Nephron (organoid): ENCODE results near the gene INO80B.
A peak's percentile ranks its signal among the peaks of the same experiment; 100 is the strongest.
"Not testable (repeated sequence)": the region's sequence is repeated elsewhere in the genome, so short reads cannot be mapped to it uniquely, and the experiment has no call there.

ENCODE experiments used
- H3K27ac Mint-ChIP-seq, 3 experiments: 2 replicates each; pipeline ENCODE4 v1.8.0; 2020; ENCODE audit warnings: mixed read lengths in 3 of 3, mild to moderate bottlenecking in 2 of 3, moderate library complexity in 1 of 3
- H3K27me3 Mint-ChIP-seq: 2 replicates; pipeline ENCODE4 v1.8.0; 2021; ENCODE audit warnings: low read depth, mild to moderate bottlenecking, moderate library complexity, mixed read lengths
- H3K36me3 Mint-ChIP-seq: 2 replicates; pipeline ENCODE4 v1.8.0; 2020; ENCODE audit warnings: low read depth, mixed read lengths
- H3K4me1 Mint-ChIP-seq: 2 replicates; pipeline ENCODE4 v1.8.0; 2020; ENCODE audit warnings: mixed read lengths
- H3K4me3 Mint-ChIP-seq, 3 experiments: 2 replicates each; pipeline ENCODE4 v1.8.0; 2020; ENCODE audit warnings: mild to moderate bottlenecking in 3 of 3, mixed read lengths in 3 of 3, moderate library complexity in 2 of 3
- H3K9me3 Mint-ChIP-seq: 2 replicates; pipeline ENCODE4 v1.8.0; 2020; ENCODE audit warnings: mixed read lengths
- TF ChIP-seq, protein P1 (sequence below), 3 experiments: fragments of 200-600 bp; sonication (generic); IDR thresholded peaks; one replicate each; pipeline ENCODE4 v1.5.0; 2021; ENCODE audit warnings: antibody characterized with exemption in 3 of 3; ENCODE audit not compliant: unreplicated experiment in 3 of 3

The INO80B gene

DNA sequence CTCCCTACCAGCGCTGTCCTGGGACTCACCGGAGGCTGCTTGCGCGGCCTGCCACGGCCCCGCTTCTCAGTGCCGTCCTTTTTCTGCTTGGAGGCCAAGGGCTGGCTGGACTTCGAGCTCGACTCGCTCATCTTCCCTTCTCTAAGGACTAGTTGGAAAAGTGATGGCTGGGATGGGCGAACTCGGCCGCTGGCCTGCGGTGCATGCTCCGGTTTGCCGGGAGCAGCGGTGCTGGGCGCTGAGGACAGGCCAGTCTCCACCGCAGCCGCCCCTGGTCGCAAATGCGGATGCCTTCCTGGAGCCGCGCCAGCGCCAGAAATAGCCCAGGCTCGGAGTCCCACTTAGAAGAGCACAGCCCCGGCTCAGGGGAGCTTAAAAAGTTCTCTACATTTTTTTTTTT lies 36.6 kb upstream of the INO80B start:
- Mint-ChIP-seq H3K4me3 (no peak overlapping the region), H3K27ac (no peak overlapping the region), H3K9me3 (no peaks in the 10 kb centered on the region), H3K36me3 (no peaks in the 10 kb centered on the region), H3K27me3 (peaks cover 3% of the 10 kb centered on the region), H3K4me1 (peaks cover 19% of the 10 kb centered on the region)
- TF ChIP-seq, protein P1, sequence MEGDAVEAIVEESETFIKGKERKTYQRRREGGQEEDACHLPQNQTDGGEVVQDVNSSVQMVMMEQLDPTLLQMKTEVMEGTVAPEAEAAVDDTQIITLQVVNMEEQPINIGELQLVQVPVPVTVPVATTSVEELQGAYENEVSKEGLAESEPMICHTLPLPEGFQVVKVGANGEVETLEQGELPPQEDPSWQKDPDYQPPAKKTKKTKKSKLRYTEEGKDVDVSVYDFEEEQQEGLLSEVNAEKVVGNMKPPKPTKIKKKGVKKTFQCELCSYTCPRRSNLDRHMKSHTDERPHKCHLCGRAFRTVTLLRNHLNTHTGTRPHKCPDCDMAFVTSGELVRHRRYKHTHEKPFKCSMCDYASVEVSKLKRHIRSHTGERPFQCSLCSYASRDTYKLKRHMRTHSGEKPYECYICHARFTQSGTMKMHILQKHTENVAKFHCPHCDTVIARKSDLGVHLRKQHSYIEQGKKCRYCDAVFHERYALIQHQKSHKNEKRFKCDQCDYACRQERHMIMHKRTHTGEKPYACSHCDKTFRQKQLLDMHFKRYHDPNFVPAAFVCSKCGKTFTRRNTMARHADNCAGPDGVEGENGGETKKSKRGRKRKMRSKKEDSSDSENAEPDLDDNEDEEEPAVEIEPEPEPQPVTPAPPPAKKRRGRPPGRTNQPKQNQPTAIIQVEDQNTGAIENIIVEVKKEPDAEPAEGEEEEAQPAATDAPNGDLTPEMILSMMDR (IDR thresholded peaks at IDR 0.05; ENCODE audit: unreplicated experiment in 3 of 3) = no peak

DNA sequence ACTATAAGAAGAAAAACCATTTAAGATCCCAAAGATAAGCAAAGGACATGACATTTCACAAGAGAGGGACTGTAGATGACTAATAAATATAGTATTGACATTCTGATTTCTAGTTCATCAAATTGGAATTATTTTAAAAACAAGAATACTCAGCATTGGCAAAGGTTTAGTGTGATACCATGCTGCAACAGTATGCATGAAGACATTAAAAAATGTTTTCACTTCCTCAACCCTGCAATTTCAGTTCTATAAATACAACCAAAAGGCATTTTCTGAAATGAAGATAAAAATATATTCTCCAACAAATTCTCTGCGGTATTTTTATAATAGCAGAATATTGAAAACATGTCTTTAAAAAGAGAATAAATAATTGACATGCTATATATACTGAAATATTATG lies 35.5 kb upstream of the INO80B start:
- no peaks in the 10 kb centered on the region for H3K9me3 Mint-ChIP-seq
- H3K4me1 Mint-ChIP-seq = peaks cover 14% of the 10 kb centered on the region

DNA sequence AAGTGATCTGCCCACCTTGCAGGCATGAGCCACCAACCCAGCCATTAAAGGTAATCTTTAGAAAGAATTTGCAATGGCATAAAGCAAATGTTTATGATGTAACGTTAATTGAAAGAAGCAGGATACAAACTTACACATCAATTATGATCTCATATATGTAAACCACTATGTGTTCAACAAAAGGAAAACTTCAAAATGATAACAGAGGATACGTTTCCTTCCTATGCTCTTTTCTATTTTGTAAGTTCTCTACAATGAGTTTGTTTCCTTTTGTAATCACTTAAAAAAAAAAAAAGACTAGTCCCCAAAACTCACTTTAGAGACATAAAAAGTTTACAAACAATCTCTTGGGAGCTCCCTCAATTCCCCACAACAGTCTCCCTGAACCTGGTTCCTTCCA lies 34.9 kb upstream of the INO80B start:
- peaks cover 14% of the 10 kb centered on the region for H3K4me1 Mint-ChIP-seq
- H3K4me3 Mint-ChIP-seq = peak overlapping the region; percentile 19 to 49 (median 45)
- TF ChIP-seq, protein P1 (IDR thresholded peaks at IDR 0.05; ENCODE audit: unreplicated experiment in 3 of 3) = no peak
- no peak overlapping the region for H3K27ac Mint-ChIP-seq
- H3K27me3 Mint-ChIP-seq = no peaks in the 10 kb centered on the region
- H3K36me3 Mint-ChIP-seq = peaks cover 4% of the 10 kb centered on the region
- H3K9me3 Mint-ChIP-seq = no peaks in the 10 kb centered on the region

More for the DNA sequence above, 35.5 kb upstream of the INO80B start:
- Mint-ChIP-seq H3K27ac (no peak overlapping the region), H3K27me3 (no peaks in the 10 kb centered on the region), H3K4me3 (no peak overlapping the region), H3K36me3 (no peaks in the 10 kb centered on the region)
- TF ChIP-seq, protein P1 (IDR thresholded peaks at IDR 0.05; ENCODE audit: unreplicated experiment in 3 of 3) = no peak

DNA sequence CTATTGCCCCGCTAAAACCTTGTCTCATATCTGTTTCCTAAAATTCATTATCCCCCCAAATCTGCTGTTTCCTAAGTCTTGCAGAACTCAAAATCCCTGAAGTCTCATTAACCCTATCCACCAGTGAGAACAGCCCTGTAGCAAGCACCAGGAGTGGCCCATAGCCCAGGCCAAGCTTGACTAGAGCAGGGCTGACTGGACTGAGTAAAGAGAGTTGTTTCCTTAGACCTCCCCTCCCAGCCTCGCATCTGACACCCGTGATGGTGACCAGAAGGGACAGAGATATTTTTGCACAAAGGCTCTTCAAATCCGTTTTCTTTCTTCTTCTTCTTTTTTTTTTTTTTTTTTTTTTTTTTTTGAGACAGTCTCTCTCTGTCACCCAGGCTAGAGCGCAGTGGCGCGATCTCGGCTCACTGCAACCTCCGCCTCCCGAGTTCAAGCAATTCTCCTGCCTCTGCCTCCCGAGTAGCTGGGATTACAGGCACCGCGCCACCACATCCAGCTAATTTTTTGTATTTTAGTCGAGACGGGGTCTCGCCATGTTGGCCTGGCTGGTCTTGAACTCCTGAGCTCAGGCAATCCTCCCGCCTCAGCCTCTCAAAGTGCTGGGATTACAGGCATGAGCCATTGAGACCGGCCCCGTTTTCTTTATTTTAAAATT lies 34.3 kb upstream of the INO80B start:
- Mint-ChIP-seq H3K27ac (peak overlapping the region; percentile 30 to 38 (median 34)), H3K4me1 (peaks cover 14% of the 10 kb centered on the region), H3K4me3 (peak overlapping the region; percentile 97 to 98 (median 98))
- not testable (repeated sequence) for H3K27me3 Mint-ChIP-seq, H3K9me3 Mint-ChIP-seq, H3K36me3 Mint-ChIP-seq

DNA sequence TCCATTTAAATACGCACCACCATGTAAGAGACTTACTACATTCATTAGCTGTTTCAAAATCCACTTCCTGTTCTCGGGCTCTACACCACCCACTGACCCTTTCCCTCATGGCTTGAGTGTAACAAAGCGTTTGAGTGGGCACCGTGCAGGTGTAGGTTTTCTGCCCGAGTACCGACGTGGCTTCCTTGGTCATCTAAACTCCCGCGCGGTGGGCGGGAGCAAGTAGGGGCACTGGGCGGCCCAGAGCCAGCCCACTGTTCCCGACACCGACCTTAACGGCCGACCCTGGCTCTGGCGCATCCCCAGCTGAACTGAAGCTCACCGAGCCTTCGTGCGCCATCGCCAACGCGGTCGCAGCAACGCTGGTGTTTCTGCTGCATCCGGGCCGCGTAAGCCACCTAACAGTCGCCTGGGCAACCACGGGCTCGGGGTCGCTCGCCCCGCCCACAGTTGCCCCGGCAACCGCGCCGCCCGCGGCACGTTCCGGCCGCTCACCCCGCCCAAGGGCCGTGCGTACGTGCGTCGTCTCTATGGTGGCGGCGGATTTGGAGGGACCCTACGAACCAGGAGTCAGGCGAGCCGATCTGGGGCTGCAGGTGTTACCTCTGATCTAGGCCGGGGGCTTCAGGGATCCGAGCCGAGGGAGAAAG lies 33.5 kb upstream of the INO80B start, which contains the start of the genes C2orf81 and WDR54:
C2orf81 (minus strand) TSS at position 399 of the 650 bp plus-strand sequence; CDS start at position 340, 59 bp downstream.
WDR54 (plus strand) TSS at position 510 of the 650 bp plus-strand sequence. CDS start 424 bp downstream, outside the sequence.
- TF ChIP-seq, protein P1 (IDR thresholded peaks at IDR 0.05; ENCODE audit: unreplicated experiment in 3 of 3) = no peak
- Mint-ChIP-seq H3K36me3 (peaks cover 13% of the 10 kb centered on the region), H3K27ac (peak within 1 kb of the TSS; percentile 30 to 74 (median 38)), H3K4me1 (peaks cover 14% of the 10 kb centered on the region), H3K4me3 (peak within 1 kb of the TSS; percentile 97 to 98 (median 98)), H3K9me3 (no peaks in the 10 kb centered on the region), H3K27me3 (no peaks in the 10 kb centered on the region)

DNA sequence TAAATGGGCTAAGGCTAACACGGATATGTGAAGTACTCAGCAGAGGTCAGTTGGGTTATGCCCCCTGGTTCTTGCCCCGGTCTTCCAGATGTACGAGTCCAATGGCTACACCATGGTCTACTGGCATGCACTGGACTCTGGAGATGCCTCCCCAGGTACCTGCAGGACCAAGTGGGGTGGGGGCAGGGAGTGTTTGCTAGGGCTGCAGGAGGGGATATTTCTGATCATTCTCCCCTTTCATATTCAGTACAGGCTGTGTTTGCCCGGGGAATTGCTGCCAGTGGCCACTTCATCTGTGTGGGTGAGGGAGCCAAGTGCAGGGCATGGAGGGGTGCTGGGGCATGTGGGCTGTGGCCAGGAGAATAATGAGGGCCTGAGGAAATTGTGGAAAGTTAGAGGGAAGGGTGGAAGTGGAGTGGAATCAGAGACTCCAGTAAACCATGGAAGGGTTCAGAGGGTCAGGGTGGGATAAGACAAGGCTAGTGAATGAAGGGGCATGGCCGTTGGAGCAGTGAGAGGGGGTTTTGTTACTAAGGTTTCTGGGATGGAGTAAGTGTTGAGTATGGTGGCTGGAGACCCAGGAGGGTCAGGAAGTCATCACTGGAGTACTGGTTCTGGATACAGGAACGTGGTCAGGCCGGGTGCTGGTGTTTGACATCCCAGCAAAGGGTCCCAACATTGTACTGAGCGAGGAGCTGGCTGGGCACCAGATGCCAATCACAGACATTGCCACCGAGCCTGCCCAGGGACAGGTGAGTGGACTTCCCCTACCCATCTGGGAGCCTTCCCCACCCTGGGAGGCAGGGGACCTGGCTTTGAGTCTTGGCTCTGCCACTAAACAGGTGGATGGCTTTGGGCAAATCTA lies 31.4 kb upstream of the INO80B start:
- Mint-ChIP-seq H3K9me3 (no peaks in the 10 kb centered on the region), H3K27me3 (no peaks in the 10 kb centered on the region), H3K27ac (peak overlapping the region in 1 of 3 experiments; percentile 26), H3K4me3 (peak overlapping the region; percentile 97 to 98 (median 98)), H3K36me3 (peaks cover 32% of the 10 kb centered on the region), H3K4me1 (peaks cover 14% of the 10 kb centered on the region)
- TF ChIP-seq, protein P1 (IDR thresholded peaks at IDR 0.05; ENCODE audit: unreplicated experiment in 3 of 3) = no peak
